ENCODE results near the gene RYR3.
"Not testable (repeated sequence)": the region's sequence is repeated elsewhere in the genome, so short reads cannot be mapped to it uniquely, and the experiment has no call there.

Gene RYR3

GRCh38 chr15:33586786-33587697 is 276.3 kb downstream of the RYR3 start:
- Mint-ChIP-seq H3K27me3 (peaks cover 3% of the 10 kb centered on the region), H3K36me3 (no peaks in the 10 kb centered on the region), H3K4me3 (no peak overlapping the region), H3K27ac (no peak overlapping the region), H3K9me3 (peaks cover 1% of the 10 kb centered on the region), H3K4me1 (no peaks in the 10 kb centered on the region)
- no peak for ATAC-seq (ENCODE audit: low read depth)
- no peak for DNase-seq (ENCODE audit: low spot score in 2 of 2)

- Mint-ChIP-seq H3K4me1 (no peaks in the 10 kb centered on the region), H3K27me3 (peaks cover 3% of the 10 kb centered on the region), H3K27ac (no peak overlapping the region), H3K36me3 (no peaks in the 10 kb centered on the region), H3K4me3 (no peak overlapping the region), H3K9me3 (peaks cover 3% of the 10 kb centered on the region)
- no peak for ATAC-seq (ENCODE audit: low read depth)
- no peak for DNase-seq (ENCODE audit: low spot score in 2 of 2)
Observed at GRCh38 chr15:33587773-33588172, 277.0 kb downstream of the RYR3 start.

- no peak overlapping the region for H3K4me3 Mint-ChIP-seq
- DNase-seq (ENCODE audit: low spot score in 2 of 2) (no peak), ATAC-seq (ENCODE audit: low read depth) (no peak)
- H3K27me3 Mint-ChIP-seq = peaks cover 1% of the 10 kb centered on the region
- no peak overlapping the region for H3K27ac Mint-ChIP-seq
- peaks cover 4% of the 10 kb centered on the region for H3K9me3 Mint-ChIP-seq
- H3K36me3 Mint-ChIP-seq = no peaks in the 10 kb centered on the region
- H3K4me1 Mint-ChIP-seq = no peaks in the 10 kb centered on the region
Observed at GRCh38 chr15:33592864-33593263, 282.1 kb downstream of the RYR3 start.

GRCh38 chr15:33598382-33598781 is 287.6 kb downstream of the RYR3 start:
- H3K27ac Mint-ChIP-seq; ATAC-seq (ENCODE audit: low read depth); H3K27me3 Mint-ChIP-seq; H3K36me3 Mint-ChIP-seq; H3K9me3 Mint-ChIP-seq; DNase-seq (ENCODE audit: low spot score in 2 of 2); H3K4me1 Mint-ChIP-seq; H3K4me3 Mint-ChIP-seq: not testable (repeated sequence)

- H3K27me3 Mint-ChIP-seq = peaks cover 2% of the 10 kb centered on the region
- H3K36me3 Mint-ChIP-seq = no peaks in the 10 kb centered on the region
- H3K27ac Mint-ChIP-seq = no peak overlapping the region
- no peak for DNase-seq (ENCODE audit: low spot score in 2 of 2)
- ATAC-seq (ENCODE audit: low read depth) = no peak
- H3K4me1 Mint-ChIP-seq = no peaks in the 10 kb centered on the region
- no peak overlapping the region for H3K4me3 Mint-ChIP-seq
- H3K9me3 Mint-ChIP-seq = peaks cover 1% of the 10 kb centered on the region
Observed at GRCh38 chr15:33600212-33600611, 289.4 kb downstream of the RYR3 start.

- Mint-ChIP-seq H3K4me3 (no peak overlapping the region), H3K9me3 (peaks cover 1% of the 10 kb centered on the region), H3K27ac (no peak overlapping the region), H3K27me3 (peaks cover 2% of the 10 kb centered on the region), H3K36me3 (no peaks in the 10 kb centered on the region), H3K4me1 (no peaks in the 10 kb centered on the region)
- DNase-seq (ENCODE audit: low spot score in 2 of 2) = no peak
- ATAC-seq (ENCODE audit: low read depth) = no peak
Observed at GRCh38 chr15:33601461-33601860, 290.7 kb downstream of the RYR3 start.

GRCh38 chr15:33608714-33609113 is 297.9 kb downstream of the RYR3 start:
- no peak for DNase-seq (ENCODE audit: low spot score in 2 of 2)
- Mint-ChIP-seq H3K27ac (no peak overlapping the region), H3K27me3 (peaks cover 2% of the 10 kb centered on the region), H3K4me3 (no peak overlapping the region), H3K9me3 (peaks cover 1% of the 10 kb centered on the region), H3K4me1 (no peaks in the 10 kb centered on the region), H3K36me3 (no peaks in the 10 kb centered on the region)
- ATAC-seq (ENCODE audit: low read depth) = no peak

- Mint-ChIP-seq H3K36me3 (no peaks in the 10 kb centered on the region), H3K4me1 (no peaks in the 10 kb centered on the region), H3K9me3 (no peaks in the 10 kb centered on the region), H3K27me3 (peaks cover 3% of the 10 kb centered on the region), H3K4me3 (no peak overlapping the region), H3K27ac (no peak overlapping the region)
- no peak for DNase-seq (ENCODE audit: low spot score in 2 of 2)
- no peak for ATAC-seq (ENCODE audit: low read depth)
Observed at GRCh38 chr15:33612721-33613304, 302.0 kb downstream of the RYR3 start.

- H3K4me1 Mint-ChIP-seq = no peaks in the 10 kb centered on the region
- H3K27me3 Mint-ChIP-seq = peaks cover 3% of the 10 kb centered on the region
- H3K4me3 Mint-ChIP-seq = no peak overlapping the region
- H3K36me3 Mint-ChIP-seq = no peaks in the 10 kb centered on the region
- H3K9me3 Mint-ChIP-seq = no peaks in the 10 kb centered on the region
- ATAC-seq (ENCODE audit: low read depth) (no peak), DNase-seq (ENCODE audit: low spot score in 2 of 2) (no peak)
- H3K27ac Mint-ChIP-seq = no peak overlapping the region
Observed at GRCh38 chr15:33616475-33616874, 305.7 kb downstream of the RYR3 start.

GRCh38 chr15:33618350-33618749 is 307.6 kb downstream of the RYR3 start:
- H3K27me3 Mint-ChIP-seq = peaks cover 7% of the 10 kb centered on the region
- no peaks in the 10 kb centered on the region for H3K9me3 Mint-ChIP-seq
- ATAC-seq (ENCODE audit: low read depth) = no peak
- H3K4me3 Mint-ChIP-seq = no peak overlapping the region
- no peaks in the 10 kb centered on the region for H3K36me3 Mint-ChIP-seq
- H3K4me1 Mint-ChIP-seq = no peaks in the 10 kb centered on the region
- no peak overlapping the region for H3K27ac Mint-ChIP-seq
- no peak for DNase-seq (ENCODE audit: low spot score in 2 of 2)

- DNase-seq (ENCODE audit: low spot score in 2 of 2) (no peak), ATAC-seq (ENCODE audit: low read depth) (no peak)
- Mint-ChIP-seq H3K9me3 (peaks cover 4% of the 10 kb centered on the region), H3K27ac (no peak overlapping the region), H3K36me3 (peaks cover under 1% of the 10 kb centered on the region), H3K27me3 (peaks cover 6% of the 10 kb centered on the region), H3K4me3 (no peak overlapping the region), H3K4me1 (no peaks in the 10 kb centered on the region)
Observed at GRCh38 chr15:33621141-33621540, 310.4 kb downstream of the RYR3 start.

GRCh38 chr15:33623010-33623409 is 312.2 kb downstream of the RYR3 start:
- Mint-ChIP-seq H3K4me1 (no peaks in the 10 kb centered on the region), H3K4me3 (no peak overlapping the region), H3K9me3 (peaks cover 11% of the 10 kb centered on the region), H3K27me3 (peaks cover 10% of the 10 kb centered on the region), H3K27ac (no peak overlapping the region), H3K36me3 (peaks cover 2% of the 10 kb centered on the region)
- DNase-seq (ENCODE audit: low spot score in 2 of 2) = no peak
- no peak for ATAC-seq (ENCODE audit: low read depth)

GRCh38 chr15:33624439-33624838 is 313.7 kb downstream of the RYR3 start:
- no peak for ATAC-seq (ENCODE audit: low read depth)
- no peak overlapping the region for H3K27ac Mint-ChIP-seq

GRCh38 chr15:33629647-33630046 is 318.9 kb downstream of the RYR3 start:
- Mint-ChIP-seq H3K9me3 (peaks cover 10% of the 10 kb centered on the region), H3K36me3 (peaks cover 2% of the 10 kb centered on the region), H3K4me1 (no peaks in the 10 kb centered on the region), H3K4me3 (no peak overlapping the region), H3K27me3 (peaks cover 6% of the 10 kb centered on the region), H3K27ac (no peak overlapping the region)
- ATAC-seq (ENCODE audit: low read depth) = no peak
- DNase-seq (ENCODE audit: low spot score in 2 of 2) = no peak

More at GRCh38 chr15:33624439-33624838, 313.7 kb downstream of the RYR3 start:
- no peak for DNase-seq (ENCODE audit: low spot score in 2 of 2)
- H3K36me3 Mint-ChIP-seq = peaks cover 2% of the 10 kb centered on the region
- peaks cover 10% of the 10 kb centered on the region for H3K27me3 Mint-ChIP-seq
- H3K9me3 Mint-ChIP-seq = peaks cover 11% of the 10 kb centered on the region
- H3K4me3 Mint-ChIP-seq = no peak overlapping the region
- H3K4me1 Mint-ChIP-seq = no peaks in the 10 kb centered on the region

All from memory B cell (primary cell).